ENCODE results near the gene KIT.

Gene KIT

GRCh38 chr4:54746218-54746617 is 88.5 kb downstream of the KIT start:
- peak; percentile 38 for DNase-seq

DNA sequence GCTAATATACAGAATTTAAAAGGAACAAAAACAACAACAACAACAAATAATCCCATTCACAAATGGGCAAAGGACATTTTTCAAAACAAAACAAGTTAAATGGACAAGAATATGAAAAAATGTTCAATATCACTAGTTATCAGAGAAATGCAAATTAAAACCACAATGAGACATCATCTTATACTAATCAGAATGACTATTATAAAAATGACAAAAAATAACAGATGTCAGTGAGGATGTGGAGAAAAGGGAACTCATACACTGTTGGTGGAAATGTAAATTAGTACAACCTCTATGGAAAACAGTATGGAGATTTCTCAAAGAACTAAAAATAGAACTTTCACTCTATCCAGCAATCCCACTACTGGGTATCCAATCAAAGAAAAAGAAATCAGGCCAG is 92.6 kb downstream of the KIT start:
- no peak for DNase-seq

- DNase-seq, result no peak
Measured at GRCh38 chr4:54754394-54754793, 96.6 kb downstream of the KIT start.

DNA sequence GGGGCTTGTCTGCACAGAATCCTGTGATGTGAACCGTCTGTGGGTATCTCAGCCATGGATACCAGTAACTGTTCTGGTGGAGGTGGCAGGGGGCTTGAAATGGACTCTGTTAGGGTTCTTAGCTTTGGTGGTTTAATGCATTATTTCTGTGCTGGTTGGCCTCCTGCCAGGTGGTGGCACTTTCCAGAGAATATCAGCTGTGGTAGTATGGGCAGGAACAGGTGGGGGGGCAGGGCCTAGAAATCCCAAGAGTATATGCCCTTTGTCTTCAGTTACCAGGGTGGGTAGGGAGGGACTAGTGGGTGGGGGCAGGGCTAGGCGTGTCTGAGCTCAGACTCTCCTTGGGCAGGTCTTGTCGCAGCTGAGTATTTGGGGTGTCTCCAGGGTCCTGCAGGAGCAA is 106.7 kb downstream of the KIT start:
- no peak for DNase-seq

GRCh38 chr4:54767376-54767775 is 109.6 kb downstream of the KIT start:
- DNase-seq, result peak; percentile 89

DNA sequence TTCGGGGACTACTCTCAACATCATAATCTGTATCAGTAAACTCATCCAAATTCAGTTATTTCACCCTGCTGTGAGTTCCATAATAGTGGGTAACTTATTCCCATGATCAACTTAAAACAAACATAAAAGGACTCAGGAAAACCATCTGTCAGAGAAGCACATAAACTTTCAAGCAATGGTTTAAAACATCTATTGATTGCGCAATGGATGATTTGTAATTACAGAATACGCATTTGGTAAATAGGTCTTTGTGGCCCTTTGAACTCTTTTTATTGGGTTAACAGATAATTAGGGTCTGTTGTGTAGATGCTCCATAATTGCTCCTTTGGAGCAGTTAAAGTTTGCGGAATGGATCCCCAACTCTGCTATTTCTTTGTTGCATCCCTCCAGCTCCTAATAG is 115.3 kb downstream of the KIT start:
- no peak for DNase-seq

DNA sequence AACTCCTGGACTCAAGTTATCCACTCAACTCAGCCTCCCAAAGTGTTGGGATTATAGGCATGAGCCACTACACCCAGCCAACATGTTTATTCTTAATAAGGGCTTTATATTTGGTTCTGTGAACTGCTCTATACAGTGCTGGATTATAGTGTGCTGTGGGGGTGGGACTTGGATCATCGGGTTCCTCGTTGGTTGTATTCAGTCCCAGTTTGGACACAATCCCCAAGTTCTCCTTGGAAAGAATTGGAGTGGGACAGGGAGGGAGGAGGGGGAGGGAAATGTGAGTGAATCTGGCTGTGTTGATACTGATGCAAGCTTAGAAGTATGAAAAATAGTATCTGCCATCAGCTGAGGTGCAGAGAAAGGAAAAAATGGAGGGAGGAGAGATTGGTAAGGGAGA is 121.3 kb downstream of the KIT start:
- no peak for DNase-seq

- DNase-seq, result no peak
Measured at GRCh38 chr4:54779476-54780148, 121.9 kb downstream of the KIT start.

DNA sequence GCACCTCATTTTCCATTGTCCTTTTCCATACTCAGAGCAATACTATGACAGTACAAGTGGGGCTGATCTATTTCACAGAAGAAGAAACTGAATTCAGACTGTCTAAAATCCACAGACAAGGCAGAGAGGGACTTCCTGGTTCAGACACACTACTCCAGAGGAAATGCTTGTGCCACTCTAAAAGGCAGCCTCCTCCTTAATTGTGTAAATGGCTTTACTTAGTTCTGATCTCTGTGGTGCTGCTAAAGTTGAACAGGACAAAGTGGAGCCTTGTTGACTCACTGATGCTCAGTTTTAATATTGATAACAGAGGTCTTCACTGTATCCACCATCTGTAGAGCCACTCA is 122.4 kb downstream of the KIT start:
- DNase-seq, result no peak

GRCh38 chr4:54781756-54782155 is 124.0 kb downstream of the KIT start:
- DNase-seq, result peak; percentile 45

DNA sequence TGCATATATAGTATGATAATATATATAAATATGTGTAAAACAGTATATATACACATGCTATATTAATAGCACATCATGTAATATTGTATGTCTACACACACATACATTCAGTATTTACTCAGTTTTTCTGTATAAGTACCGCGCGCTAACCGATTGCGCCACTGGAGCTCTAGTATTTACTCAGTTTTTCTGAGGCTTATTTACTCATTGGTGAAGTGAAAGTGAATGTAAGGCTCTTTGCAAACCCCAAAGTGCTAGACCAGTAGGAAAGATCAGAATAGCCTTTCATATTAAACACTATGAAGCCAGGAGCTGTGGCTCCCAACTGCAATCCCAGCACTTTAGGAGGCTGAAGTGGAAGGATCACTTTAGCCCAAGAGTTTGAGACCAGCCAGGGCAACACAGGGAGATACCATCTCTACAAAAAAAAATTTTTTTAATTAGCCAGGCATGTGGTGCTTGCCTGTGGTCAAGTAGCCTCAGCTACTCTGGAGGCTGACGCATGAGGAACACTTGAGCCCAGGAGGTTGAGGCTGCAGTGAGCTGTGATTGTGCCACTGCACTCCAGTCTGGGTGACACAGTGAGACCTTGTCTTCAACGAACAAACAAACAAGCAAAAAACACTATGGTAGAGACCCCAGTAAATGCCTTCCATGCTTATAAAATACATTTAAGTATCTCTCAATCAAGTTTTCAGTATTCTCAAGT is 125.8 kb downstream of the KIT start:
- peak; percentile 34 for DNase-seq

- peak; percentile 95 for DNase-seq
Measured at GRCh38 chr4:54784161-54784671, 126.5 kb downstream of the KIT start.
